Measurements from ENCODE around the gene ADH1A.

The ADH1A gene

GRCh38 chr4:99276417-99276816 lies 14.4 kb downstream of the ADH1A start:
- H3K4me3 ChIP-seq (ENCODE audit: low read depth, low read length), result no peak overlapping the region
- no peaks in the 10 kb centered on the region for H3K36me3 ChIP-seq (replicated peaks)
- H3K27me3 ChIP-seq (replicated peaks), result no peaks in the 10 kb centered on the region
- no peak for TF ChIP-seq CTCF (IDR thresholded peaks at IDR 0.05; ENCODE audit: low read depth, low read length, missing control alignments)
- no peak for DNase-seq
- H3K27ac ChIP-seq, result no peak overlapping the region
- in situ Hi-C loops (cut with HindIII; ENCODE audit: low pct_ligation_motif_present, low sequenced_read_pairs), result no loop called here

- TF ChIP-seq CTCF (IDR thresholded peaks at IDR 0.05; ENCODE audit: low read depth, low read length, missing control alignments), result no peak
- Histone ChIP-seq H3K27ac (no peak overlapping the region), H3K36me3 (replicated peaks) (no peaks in the 10 kb centered on the region), H3K27me3 (replicated peaks) (no peaks in the 10 kb centered on the region), H3K4me3 (ENCODE audit: low read depth, low read length) (no peak overlapping the region)
- in situ Hi-C loops (cut with HindIII; ENCODE audit: low pct_ligation_motif_present, low sequenced_read_pairs), result no loop called here
- DNase-seq, result no peak
Observed at GRCh38 chr4:99275885-99276284, 14.9 kb downstream of the ADH1A start.

- DNase-seq, result no peak
- in situ Hi-C loops (cut with HindIII; ENCODE audit: low pct_ligation_motif_present, low sequenced_read_pairs), result no loop called here
Observed at GRCh38 chr4:99275050-99275449, 15.7 kb downstream of the ADH1A start.

GRCh38 chr4:99273704-99274103 lies 17.1 kb downstream of the ADH1A start:
- Histone ChIP-seq H3K27me3 (replicated peaks) (no peaks in the 10 kb centered on the region), H3K27ac (no peak overlapping the region), H3K36me3 (replicated peaks) (no peaks in the 10 kb centered on the region), H3K4me3 (ENCODE audit: low read depth, low read length) (no peak overlapping the region)
- in situ Hi-C loops (cut with HindIII; ENCODE audit: low pct_ligation_motif_present, low sequenced_read_pairs), result no loop called here
- TF ChIP-seq CTCF (IDR thresholded peaks at IDR 0.05; ENCODE audit: low read depth, low read length, missing control alignments), result no peak
- no peak for DNase-seq

More at GRCh38 chr4:99275050-99275449, 15.7 kb downstream of the ADH1A start:
- Histone ChIP-seq H3K4me3 (ENCODE audit: low read depth, low read length) (no peak overlapping the region), H3K27ac (no peak overlapping the region), H3K36me3 (replicated peaks) (no peaks in the 10 kb centered on the region), H3K27me3 (replicated peaks) (no peaks in the 10 kb centered on the region)
- TF ChIP-seq CTCF (IDR thresholded peaks at IDR 0.05; ENCODE audit: low read depth, low read length, missing control alignments), result no peak

GRCh38 chr4:99264927-99265326 lies 25.9 kb downstream of the ADH1A start:
- no peak for DNase-seq
- no peak for TF ChIP-seq CTCF (IDR thresholded peaks at IDR 0.05; ENCODE audit: low read depth, low read length, missing control alignments)
- Histone ChIP-seq H3K27ac (no peak overlapping the region), H3K36me3 (replicated peaks) (no peaks in the 10 kb centered on the region), H3K4me3 (ENCODE audit: low read depth, low read length) (no peak overlapping the region), H3K27me3 (replicated peaks) (no peaks in the 10 kb centered on the region)
- in situ Hi-C loops (cut with HindIII; ENCODE audit: low pct_ligation_motif_present, low sequenced_read_pairs), result no loop called here

GRCh38 chr4:99252746-99253145 lies 38.0 kb downstream of the ADH1A start:
- TF ChIP-seq CTCF (IDR thresholded peaks at IDR 0.05; ENCODE audit: low read depth, low read length, missing control alignments), result no peak
- no peak for DNase-seq

More at GRCh38 chr4:99252746-99253145, 38.0 kb downstream of the ADH1A start:
- Histone ChIP-seq H3K4me3 (ENCODE audit: low read depth, low read length) (no peak overlapping the region), H3K27me3 (replicated peaks) (no peaks in the 10 kb centered on the region), H3K36me3 (replicated peaks) (no peaks in the 10 kb centered on the region), H3K27ac (no peak overlapping the region)
- in situ Hi-C loops (cut with HindIII; ENCODE audit: low pct_ligation_motif_present, low sequenced_read_pairs), result no loop called here

Data from brain microvascular endothelial cell (primary cell).